ENCODE data around the gene MSANTD3.

- TF ChIP-seq, protein P1, sequence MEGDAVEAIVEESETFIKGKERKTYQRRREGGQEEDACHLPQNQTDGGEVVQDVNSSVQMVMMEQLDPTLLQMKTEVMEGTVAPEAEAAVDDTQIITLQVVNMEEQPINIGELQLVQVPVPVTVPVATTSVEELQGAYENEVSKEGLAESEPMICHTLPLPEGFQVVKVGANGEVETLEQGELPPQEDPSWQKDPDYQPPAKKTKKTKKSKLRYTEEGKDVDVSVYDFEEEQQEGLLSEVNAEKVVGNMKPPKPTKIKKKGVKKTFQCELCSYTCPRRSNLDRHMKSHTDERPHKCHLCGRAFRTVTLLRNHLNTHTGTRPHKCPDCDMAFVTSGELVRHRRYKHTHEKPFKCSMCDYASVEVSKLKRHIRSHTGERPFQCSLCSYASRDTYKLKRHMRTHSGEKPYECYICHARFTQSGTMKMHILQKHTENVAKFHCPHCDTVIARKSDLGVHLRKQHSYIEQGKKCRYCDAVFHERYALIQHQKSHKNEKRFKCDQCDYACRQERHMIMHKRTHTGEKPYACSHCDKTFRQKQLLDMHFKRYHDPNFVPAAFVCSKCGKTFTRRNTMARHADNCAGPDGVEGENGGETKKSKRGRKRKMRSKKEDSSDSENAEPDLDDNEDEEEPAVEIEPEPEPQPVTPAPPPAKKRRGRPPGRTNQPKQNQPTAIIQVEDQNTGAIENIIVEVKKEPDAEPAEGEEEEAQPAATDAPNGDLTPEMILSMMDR (IDR thresholded peaks at IDR 0.05), result no peak
- no peak for TF ChIP-seq POLR2A (IDR thresholded peaks at IDR 0.05)
Observed at GRCh38 chr9:100413839-100414420, 13.0 kb upstream of the MSANTD3 start.
